Liver (tissue), 9 donors: Measurements from ENCODE around the gene TIMM29. TPM values are rescaled to one million over a fixed set of nuclear protein-coding genes. Genes with fewer than 3 reads are reported as not detected.

ENCODE experiments used
- DNase-seq: peaks from one replicate; pipeline ENCODE4 v3.0.0-alpha.2; 2017; ENCODE audit warnings: low spot score
- H3K27ac ChIP-seq, 2 donors: one replicate each; pipeline ENCODE4 v1.7.0; 2013; ENCODE audit warnings: inconsistent platforms in 2 of 2, low read length in 2 of 2, control low read depth in 1 of 2, low read depth in 1 of 2, mild to moderate bottlenecking in 1 of 2
- H3K27me3 ChIP-seq, 4 donors: one replicate each; pipeline versions ENCODE4 v1.6.1 to v1.7.0; 2013; ENCODE audit warnings: low read length in 3 of 4, inconsistent platforms in 1 of 4, mild to moderate bottlenecking in 1 of 4, moderate library complexity in 1 of 4; ENCODE audit not compliant: control insufficient read depth in 4 of 4, insufficient read depth in 4 of 4
- H3K36me3 ChIP-seq, 4 donors: one replicate each; pipeline versions ENCODE4 v1.6.1 to v1.7.0; 2013; ENCODE audit warnings: low read length in 3 of 4, mild to moderate bottlenecking in 3 of 4, low read depth in 1 of 4, moderate library complexity in 1 of 4; ENCODE audit not compliant: control insufficient read depth in 4 of 4, insufficient read depth in 3 of 4
- H3K4me1 ChIP-seq, 4 donors: one replicate each; pipeline versions ENCODE4 v1.6.1 to v1.7.0; 2013; ENCODE audit warnings: low read length in 3 of 4, mild to moderate bottlenecking in 3 of 4, moderate library complexity in 1 of 4; ENCODE audit not compliant: control insufficient read depth in 4 of 4, insufficient read depth in 4 of 4
- H3K4me3 ChIP-seq, 3 donors: one replicate each; pipeline versions ENCODE4 v1.6.1 to v1.7.0; 2013; ENCODE audit warnings: low read length in 3 of 3, control low read depth in 1 of 3, low read depth in 1 of 3, mild to moderate bottlenecking in 1 of 3
- H3K9ac ChIP-seq, 2 donors: one replicate each; pipeline ENCODE4 v1.7.0; 2013; ENCODE audit warnings: low read length in 2 of 2, mild to moderate bottlenecking in 2 of 2, moderate library complexity in 2 of 2, control low read depth in 1 of 2, low read depth in 1 of 2
- H3K9me3 ChIP-seq, 4 donors: one replicate each; pipeline versions ENCODE4 v1.6.1 to v1.7.0; 2013; ENCODE audit warnings: low read length in 3 of 4; ENCODE audit not compliant: control insufficient read depth in 4 of 4
- ATF3 ChIP-seq: IDR thresholded peaks from 2 replicates; pipeline ENCODE4 v1.6.1; 2016; ENCODE audit warnings: antibody characterized with exemption
- EGR1 ChIP-seq, 2 donors: IDR thresholded peaks; 2 replicates each; pipeline ENCODE4 v1.6.1; 2016 to 2018; ENCODE audit warnings: antibody characterized with exemption in 2 of 2, low read depth in 2 of 2
- FOXA1 ChIP-seq: IDR thresholded peaks from 2 replicates; pipeline ENCODE4 v1.6.1; 2016; ENCODE audit warnings: antibody characterized with exemption
- FOXA2 ChIP-seq: IDR thresholded peaks from 2 replicates; pipeline ENCODE4 v1.6.1; 2016; ENCODE audit warnings: antibody characterized with exemption
- HNF4A ChIP-seq, 2 donors: conservative IDR thresholded peaks; 2 replicates each; pipeline ENCODE4 v1.6.1; 2016; ENCODE audit warnings: antibody characterized with exemption in 2 of 2, mild to moderate bottlenecking in 2 of 2
- HNF4G ChIP-seq: IDR thresholded peaks from 2 replicates; pipeline ENCODE4 v1.6.1; 2016; ENCODE audit warnings: antibody characterized with exemption
- JUND ChIP-seq, 2 donors: IDR thresholded peaks; 2 replicates each; pipeline ENCODE4 v1.6.1; 2016; ENCODE audit warnings: antibody characterized with exemption in 2 of 2
- NR2F2 ChIP-seq: IDR thresholded peaks from 2 replicates; pipeline ENCODE4 v1.6.1; 2016; ENCODE audit warnings: antibody characterized with exemption
- RXRA ChIP-seq, 2 donors: IDR thresholded peaks; 2 replicates each; pipeline ENCODE4 v1.6.1; 2017 to 2018; ENCODE audit warnings: antibody characterized with exemption in 2 of 2, mild to moderate bottlenecking in 1 of 2
- SP1 ChIP-seq: IDR thresholded peaks from 2 replicates; pipeline ENCODE4 v1.6.1; 2018; ENCODE audit warnings: antibody characterized with exemption, mild to moderate bottlenecking
- TAF1 ChIP-seq: conservative IDR thresholded peaks from 2 replicates; pipeline ENCODE4 v1.6.1; 2016; ENCODE audit warnings: antibody characterized with exemption, mild to moderate bottlenecking
- YY1 ChIP-seq: IDR thresholded peaks from 2 replicates; pipeline ENCODE4 v1.6.1; 2016; ENCODE audit warnings: antibody characterized with exemption, mild to moderate bottlenecking
- ZBTB33 ChIP-seq: IDR thresholded peaks from 2 replicates; pipeline ENCODE4 v1.6.1; 2016; ENCODE audit warnings: antibody characterized with exemption
- WGBS: extraction: QIAGEN DNeasy Blood & Tissue Kit; methylation state at CpG from one replicate; pipeline ENCODE4 v1.1.7; 2013; 5-methylcytosine and 5-hydroxymethylcytosine counted together
- polyA plus RNA-seq, 2 donors: library from polyadenylated mRNA; stranded (reverse) in 1 of 2; unstranded in 1 of 2; fragments of 200-250 nt in 1 of 2; fragments of >200 nt in 1 of 2; fragmentation: Nextera tagmentation in 1 of 2; extraction: Ambion mirVana in 1 of 2; gene quantifications; one replicate each; pipeline versions ENCODE4 v1.2.1 to v1.2.3, GENCODE V29; 2013 to 2015
- total RNA-seq, 2 donors: library from RNA; depleted of rRNA; stranded (reverse); fragments of >200 nt; gene quantifications; one replicate each; pipeline ENCODE4 v1.2.3, GENCODE V29; 2014
- donor health status: healthy.
- donor health status: healthy.
- donor health status: healthy.
- donor health status: healthy.
- donor health status: healthy.

The TIMM29 gene
- total and polyA plus RNA-seq, 4 donors: 9.4 to 25.2 (median 14.6) TPM

GRCh38 chr19:10922638-10923014, 6.0 kb upstream of the TIMM29 start (continued):
- no peak for TF ChIP-seq ZBTB33
- TF ChIP-seq RXRA (IDR thresholded peaks at IDR 0.05): no peak
- no peak for TF ChIP-seq EGR1 (IDR thresholded peaks at IDR 0.05; ENCODE audit: low read depth in 2 of 2)
- TF ChIP-seq JUND (IDR thresholded peaks at IDR 0.05): no peak

GRCh38 chr19:10923260-10924112, 5.1 kb upstream of the TIMM29 start:
- Histone ChIP-seq H3K4me1 (peaks cover 3 to 16% (median 12%) of the 10 kb centered on the region in 4 donors), H3K4me3 (no peak overlapping the region), H3K9me3 (no peaks in the 10 kb centered on the region), H3K9ac (no peak overlapping the region), H3K36me3 (peaks cover 5 to 54% (median 10%) of the 10 kb centered on the region in 4 donors), H3K27ac (no peak overlapping the region), H3K27me3 (no peaks in the 10 kb centered on the region)
- 94% methylated on average over 29 of the region's 29 CpGs for WGBS
- no peak for TF ChIP-seq EGR1 (IDR thresholded peaks at IDR 0.05; ENCODE audit: low read depth in 2 of 2)
- DNase-seq: no peak

- TF ChIP-seq HNF4G: no peak
- TF ChIP-seq RXRA (IDR thresholded peaks at IDR 0.05): no peak
- no peak for TF ChIP-seq NR2F2
- TF ChIP-seq FOXA1: no peak
- TF ChIP-seq HNF4A (conservative IDR thresholded peaks at IDR 0.05): no peak
- TF ChIP-seq SP1: no peak
- TF ChIP-seq ATF3: no peak
- no peak for TF ChIP-seq TAF1
- no peak for TF ChIP-seq ZBTB33
- no peak for TF ChIP-seq YY1
- no peak for TF ChIP-seq FOXA2
- no peak overlapping the region for H3K27ac ChIP-seq
- H3K27me3 ChIP-seq: no peaks in the 10 kb centered on the region
- peaks cover 5 to 22% (median 17%) of the 10 kb centered on the region in 4 donors for H3K4me1 ChIP-seq
- DNase-seq: no peak
- H3K36me3 ChIP-seq: peaks cover 3 to 45% (median 10%) of the 10 kb centered on the region in 4 donors
- WGBS: 94% methylated on average over 13 of the region's 13 CpGs
- no peaks in the 10 kb centered on the region for H3K9me3 ChIP-seq
- no peak overlapping the region for H3K4me3 ChIP-seq
- H3K9ac ChIP-seq: no peak overlapping the region
These were observed 4.0 kb upstream of the TIMM29 start for GRCh38 chr19:10924597-10924996.
